ENCODE results near the gene TMEM269. TPM values are rescaled to one million over a fixed set of nuclear protein-coding genes. Genes with fewer than 3 reads are reported as not detected.

The TMEM269 gene
- total RNA-seq, 2 donors from 2014 or later, result not detected

- no peaks in the 10 kb centered on the region for H3K9me3 ChIP-seq
- no peaks in the 10 kb centered on the region for H3K36me3 ChIP-seq
- H3K27me3 ChIP-seq, result no peaks in the 10 kb centered on the region
- H3K4me3 ChIP-seq, result no peak overlapping the region
- no peak for TF ChIP-seq CTCF (IDR thresholded peaks at IDR 0.05)
- no peak for DNase-seq (ENCODE audit: low spot score)
- no peak overlapping the region for H3K27ac ChIP-seq
- no peaks in the 10 kb centered on the region for H3K4me1 ChIP-seq
Measured at GRCh38 chr1:42830631-42831030, 45.8 kb downstream of the TMEM269 start.

- Histone ChIP-seq H3K9me3 (no peaks in the 10 kb centered on the region), H3K4me1 (no peaks in the 10 kb centered on the region), H3K4me3 (no peak overlapping the region), H3K36me3 (no peaks in the 10 kb centered on the region), H3K27me3 (no peaks in the 10 kb centered on the region), H3K27ac (no peak overlapping the region)
- no peak for TF ChIP-seq CTCF (IDR thresholded peaks at IDR 0.05)
- no peak for DNase-seq (ENCODE audit: low spot score)
Measured at GRCh38 chr1:42831273-42831672, 46.5 kb downstream of the TMEM269 start.

GRCh38 chr1:42832641-42833240, 48.0 kb downstream of the TMEM269 start:
- Histone ChIP-seq H3K27ac (no peak overlapping the region), H3K36me3 (no peaks in the 10 kb centered on the region), H3K9me3 (no peaks in the 10 kb centered on the region), H3K27me3 (no peaks in the 10 kb centered on the region), H3K4me3 (no peak overlapping the region), H3K4me1 (no peaks in the 10 kb centered on the region)
- DNase-seq (ENCODE audit: low spot score), result no peak
- no peak for TF ChIP-seq CTCF (IDR thresholded peaks at IDR 0.05)

- no peak for DNase-seq (ENCODE audit: low spot score)
- Histone ChIP-seq H3K4me1 (no peaks in the 10 kb centered on the region), H3K27me3 (no peaks in the 10 kb centered on the region), H3K27ac (no peak overlapping the region), H3K9me3 (no peaks in the 10 kb centered on the region), H3K4me3 (no peak overlapping the region), H3K36me3 (no peaks in the 10 kb centered on the region)
- no peak for TF ChIP-seq CTCF (IDR thresholded peaks at IDR 0.05)
Measured at GRCh38 chr1:42833981-42834380, 49.2 kb downstream of the TMEM269 start.

- no peak for TF ChIP-seq CTCF (IDR thresholded peaks at IDR 0.05)
- Histone ChIP-seq H3K4me1 (no peaks in the 10 kb centered on the region), H3K36me3 (no peaks in the 10 kb centered on the region), H3K4me3 (no peak overlapping the region), H3K9me3 (no peaks in the 10 kb centered on the region), H3K27ac (no peak overlapping the region), H3K27me3 (no peaks in the 10 kb centered on the region)
- no peak for DNase-seq (ENCODE audit: low spot score)
Measured at GRCh38 chr1:42834803-42835202, 50.0 kb downstream of the TMEM269 start.

GRCh38 chr1:42835422-42835821, 50.6 kb downstream of the TMEM269 start:
- Histone ChIP-seq H3K36me3 (no peaks in the 10 kb centered on the region), H3K4me3 (no peak overlapping the region), H3K4me1 (no peaks in the 10 kb centered on the region), H3K27me3 (no peaks in the 10 kb centered on the region), H3K9me3 (no peaks in the 10 kb centered on the region), H3K27ac (no peak overlapping the region)
- TF ChIP-seq CTCF (IDR thresholded peaks at IDR 0.05), result no peak
- no peak for DNase-seq (ENCODE audit: low spot score)
